CMK (cell line): ENCODE data around the gene SARS2.
"Not testable (repeated sequence)": the region's sequence is repeated elsewhere in the genome, so short reads cannot be mapped to it uniquely, and the experiment has no call there.

ENCODE experiments used
- DNase-seq: peaks from one replicate; pipeline ENCODE4 v3.0.0-alpha.2; 2010; ENCODE audit warnings: low read depth

The SARS2 gene

GRCh38 chr19:38946229-38947010 is 15.9 kb upstream of the SARS2 start:
- no peak for DNase-seq

DNA sequence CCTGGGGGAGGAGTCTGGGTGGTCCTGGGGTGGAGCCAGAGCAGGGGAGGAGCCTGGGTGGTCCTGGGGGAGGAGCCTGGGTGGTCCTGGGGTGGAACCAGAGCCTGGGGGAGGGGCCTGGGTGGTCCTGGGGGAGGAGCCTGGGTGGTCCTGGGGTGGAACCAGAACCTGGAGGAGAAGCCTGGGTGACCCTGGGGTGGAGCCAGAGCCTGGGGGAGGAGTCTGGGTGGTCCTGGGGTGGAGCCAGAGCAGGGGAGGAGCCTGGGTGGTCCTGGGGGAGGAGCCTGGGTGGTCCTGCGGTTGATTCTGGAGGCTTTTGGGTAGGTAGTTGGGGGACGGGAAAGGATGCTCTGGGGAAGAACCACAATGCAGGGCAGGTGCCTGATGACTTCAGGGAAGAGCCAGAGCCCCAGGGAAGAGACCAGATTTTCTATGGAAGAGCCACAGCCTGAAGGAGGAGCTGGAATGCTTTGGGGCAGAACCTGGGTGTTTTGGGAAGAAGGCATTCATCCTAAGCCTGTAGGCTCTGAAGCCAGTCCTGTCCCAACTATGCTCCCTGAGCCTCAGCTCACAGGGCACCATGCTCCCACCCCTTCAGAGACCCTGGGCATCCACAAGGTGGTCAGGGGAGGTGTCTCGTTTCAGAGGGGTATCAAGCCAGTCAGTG is 15.1 kb upstream of the SARS2 start:
- no peak for DNase-seq

GRCh38 chr19:38944981-38945506 is 14.5 kb upstream of the SARS2 start:
- DNase-seq: no peak

GRCh38 chr19:38942471-38943181 is 12.1 kb upstream of the SARS2 start:
- no peak for DNase-seq

GRCh38 chr19:38941979-38942378 is 11.4 kb upstream of the SARS2 start:
- DNase-seq: no peak

GRCh38 chr19:38941466-38941865 is 10.9 kb upstream of the SARS2 start:
- not testable (repeated sequence) for DNase-seq

GRCh38 chr19:38939957-38940356 is 9.4 kb upstream of the SARS2 start:
- no peak for DNase-seq

GRCh38 chr19:38933544-38933943 is 3.0 kb upstream of the SARS2 start:
- DNase-seq: no peak

DNA sequence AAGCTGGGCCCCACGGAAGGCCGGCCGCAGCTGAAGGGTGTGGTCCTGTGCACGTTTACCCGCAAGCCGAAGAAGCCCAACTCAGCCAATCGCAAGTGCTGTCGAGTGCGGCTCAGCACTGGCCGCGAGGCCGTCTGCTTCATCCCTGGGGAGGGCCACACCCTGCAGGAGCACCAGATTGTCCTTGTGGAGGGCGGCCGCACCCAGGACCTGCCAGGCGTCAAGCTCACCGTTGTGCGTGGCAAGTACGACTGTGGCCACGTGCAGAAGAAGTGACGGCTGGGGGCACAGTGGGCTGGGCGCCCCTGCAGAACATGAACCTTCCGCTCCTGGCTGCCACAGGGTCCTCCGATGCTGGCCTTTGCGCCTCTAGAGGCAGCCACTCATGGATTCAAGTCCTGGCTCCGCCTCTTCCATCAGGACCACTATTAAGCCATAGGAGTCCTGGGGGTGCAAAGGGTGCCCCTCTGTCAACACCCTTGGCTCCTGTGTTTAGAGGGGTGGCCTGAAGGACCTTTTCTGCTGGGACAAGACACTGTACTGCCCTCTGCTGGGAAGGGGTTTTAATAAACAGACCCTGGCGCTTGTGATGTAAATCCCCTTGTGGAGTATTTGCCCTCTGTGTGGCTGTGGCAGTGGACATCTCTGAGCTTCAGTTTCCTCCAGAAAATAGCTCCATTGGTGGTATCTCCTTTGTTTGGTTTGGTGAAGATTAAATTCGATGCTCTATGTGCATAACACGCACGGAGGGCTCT is 2.0 kb upstream of the SARS2 start:
- DNase-seq: peak; percentile 69

GRCh38 chr19:38931521-38931793 is 894 bp upstream of the SARS2 start:
- no peak for DNase-seq

- peak; percentile 99 for DNase-seq
Observed at GRCh38 chr19:38930776-38931520, 385 bp upstream of the SARS2 start, which contains the start of gene MRPS12. Gene MRPS12, plus strand, starts transcription at chr19:38930944. Its CDS starts 351 bp downstream, at chr19:38931295.

DNA sequence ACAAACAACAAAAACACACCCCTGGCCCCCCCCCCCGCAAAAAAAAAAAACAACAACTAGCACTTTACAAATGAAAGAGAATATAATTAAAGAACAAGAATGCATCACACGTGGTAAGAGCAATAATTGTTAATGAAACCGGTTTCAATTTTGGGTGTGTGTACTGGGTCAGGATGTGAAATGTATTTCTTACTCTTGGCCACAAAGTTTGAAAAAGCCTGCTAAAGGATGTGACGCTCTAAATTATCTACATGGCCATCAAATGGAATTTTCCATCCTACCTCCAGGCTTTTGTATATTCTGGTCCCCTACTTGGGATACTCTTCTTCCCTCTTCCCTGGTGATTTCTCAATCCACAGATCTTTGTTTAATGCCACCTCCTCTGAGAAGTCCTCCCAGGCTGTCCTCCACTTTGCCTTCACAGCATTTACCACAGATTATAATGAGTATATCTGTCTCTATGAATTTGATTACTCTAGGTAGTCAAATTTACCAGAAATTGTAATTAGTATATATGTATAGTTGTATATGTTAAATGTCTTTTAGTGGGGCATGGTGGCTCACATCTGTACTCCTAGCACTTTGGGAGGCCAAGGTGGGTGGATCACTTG is 2.1 kb downstream of the SARS2 start:
- no peak for DNase-seq

GRCh38 chr19:38924388-38924787 is 6.2 kb downstream of the SARS2 start:
- DNase-seq: no peak

GRCh38 chr19:38922482-38922881 is 8.1 kb downstream of the SARS2 start:
- DNase-seq: no peak

GRCh38 chr19:38921420-38922274 is 8.9 kb downstream of the SARS2 start:
- DNase-seq: no peak

- no peak for DNase-seq
Observed at GRCh38 chr19:38920602-38921419, 9.8 kb downstream of the SARS2 start.

- no peak for DNase-seq
Observed at GRCh38 chr19:38919837-38920601, 10.5 kb downstream of the SARS2 start.

- no peak for DNase-seq
Observed at GRCh38 chr19:38918526-38918925, 12.0 kb downstream of the SARS2 start.
